PC-9 (cell line): ENCODE data around the gene ZDHHC12. TPM values are rescaled to one million over a fixed set of nuclear protein-coding genes. Genes with fewer than 3 reads are reported as not detected.
"Not testable (repeated sequence)": the region's sequence is repeated elsewhere in the genome, so short reads cannot be mapped to it uniquely, and the experiment has no call there.

Source experiments
- BruUV-seq: library from RNA; stranded (reverse); fragments of 400-500 nt; replicated peaks from 2 replicates; lab custom pipeline; 2021; lab: Mats Ljungman, UMichigan
- CTCF ChIA-PET: fragments of 300-600 bp; sonication (Branson Sonifier 250); formaldehyde crosslinking; loops from one replicate; lab custom pipeline; 2022; ENCODE audit warnings: antibody characterized with exemption; lab: Charles Lee
- POLR2A ChIA-PET: fragments of 300-600 bp; sonication (Branson Sonifier 250); formaldehyde crosslinking; loops from one replicate; lab custom pipeline; 2022; ENCODE audit warnings: antibody characterized with exemption; ENCODE audit not compliant: unreplicated experiment; lab: Charles Lee
- DNase-seq, 2 experiments: peaks; one replicate each; pipeline versions ENCODE4 v3.0.0 to v3.0.0-alpha.2; 2015 to 2022; ENCODE audit warnings: mixed read lengths in 1 of 2
- H2AFZ ChIP-seq: fragments of 200-600 bp; sonication (generic); 2 replicates; pipeline ENCODE4 v1.8.1; 2017; ENCODE audit warnings: antibody characterized with exemption
- H3F3A ChIP-seq: fragments of 200-600 bp; sonication (generic); 2 replicates; pipeline ENCODE4 v1.8.1; 2017; ENCODE audit warnings: antibody characterized with exemption, mild to moderate bottlenecking, low read depth; ENCODE audit not compliant: insufficient read depth
- H3K27ac ChIP-seq: fragments of 200-600 bp; sonication (generic); 2 replicates; pipeline ENCODE4 v1.6.1; 2016; ENCODE audit warnings: mixed run types
- H3K27me3 ChIP-seq: fragments of 200-600 bp; sonication (generic); 2 replicates; pipeline ENCODE4 v1.6.1; 2016; ENCODE audit warnings: low read depth, mixed run types; ENCODE audit not compliant: insufficient read depth
- H3K36me3 ChIP-seq: fragments of 200-600 bp; sonication (generic); 2 replicates; pipeline ENCODE4 v1.6.1; 2016; ENCODE audit warnings: low read depth, mixed run types
- H3K4me1 ChIP-seq: fragments of 200-600 bp; sonication (generic); replicated peaks from 2 replicates; pipeline ENCODE4 v1.6.1; 2016; ENCODE audit warnings: mixed run types; ENCODE audit not compliant: insufficient read depth
- H3K4me2 ChIP-seq: fragments of 200-600 bp; sonication (generic); 2 replicates; pipeline ENCODE4 v1.6.1; 2017; ENCODE audit warnings: mixed run types
- H3K4me3 ChIP-seq: fragments of 200-600 bp; sonication (generic); 2 replicates; pipeline ENCODE4 v1.6.1; 2016; ENCODE audit warnings: mixed run types
- H3K79me2 ChIP-seq: fragments of 200-600 bp; sonication (generic); 2 replicates; pipeline ENCODE4 v1.6.1; 2017; ENCODE audit warnings: low read depth, mixed run types
- H3K9me2 ChIP-seq: fragments of 200-600 bp; sonication (generic); 2 replicates; pipeline ENCODE4 v1.8.1; 2017; ENCODE audit warnings: mild to moderate bottlenecking; ENCODE audit not compliant: insufficient read depth
- H3K9me3 ChIP-seq: fragments of 200-600 bp; sonication (generic); 2 replicates; pipeline ENCODE4 v1.8.1; 2016; ENCODE audit warnings: low read depth; ENCODE audit not compliant: insufficient read depth
- H4K20me1 ChIP-seq: fragments of 200-600 bp; sonication (generic); 2 replicates; pipeline ENCODE4 v1.8.1; 2017; ENCODE audit not compliant: insufficient read depth
- EZH2 ChIP-seq: fragments of 200-600 bp; sonication (generic); IDR thresholded peaks from 2 replicates; pipeline ENCODE4 v1.8.0; 2017; ENCODE audit warnings: antibody characterized with exemption, low read depth
- intact Hi-C: fragments of 100-400 bp; cut with micrococcal nuclease; formaldehyde crosslinking; loops from one replicate; pipeline ENCODE4 v1.10.0; 2022; ENCODE audit not compliant: unreplicated experiment
- total RNA-seq: library from RNA; stranded (reverse); gene quantifications from 2 replicates; pipeline ENCODE4 v1.2.3, GENCODE V29; 2021
- TF ChIP-seq, protein P1 (sequence below): fragments of 200-600 bp; sonication (generic); conservative IDR thresholded peaks from 2 replicates; pipeline ENCODE4 v1.6.1; 2017; ENCODE audit warnings: mixed run types, antibody characterized with exemption, mild to moderate bottlenecking, moderate library complexity

The ZDHHC12 gene
- total RNA-seq, 1 experiment from 2014 or later, result 102 TPM

DNA sequence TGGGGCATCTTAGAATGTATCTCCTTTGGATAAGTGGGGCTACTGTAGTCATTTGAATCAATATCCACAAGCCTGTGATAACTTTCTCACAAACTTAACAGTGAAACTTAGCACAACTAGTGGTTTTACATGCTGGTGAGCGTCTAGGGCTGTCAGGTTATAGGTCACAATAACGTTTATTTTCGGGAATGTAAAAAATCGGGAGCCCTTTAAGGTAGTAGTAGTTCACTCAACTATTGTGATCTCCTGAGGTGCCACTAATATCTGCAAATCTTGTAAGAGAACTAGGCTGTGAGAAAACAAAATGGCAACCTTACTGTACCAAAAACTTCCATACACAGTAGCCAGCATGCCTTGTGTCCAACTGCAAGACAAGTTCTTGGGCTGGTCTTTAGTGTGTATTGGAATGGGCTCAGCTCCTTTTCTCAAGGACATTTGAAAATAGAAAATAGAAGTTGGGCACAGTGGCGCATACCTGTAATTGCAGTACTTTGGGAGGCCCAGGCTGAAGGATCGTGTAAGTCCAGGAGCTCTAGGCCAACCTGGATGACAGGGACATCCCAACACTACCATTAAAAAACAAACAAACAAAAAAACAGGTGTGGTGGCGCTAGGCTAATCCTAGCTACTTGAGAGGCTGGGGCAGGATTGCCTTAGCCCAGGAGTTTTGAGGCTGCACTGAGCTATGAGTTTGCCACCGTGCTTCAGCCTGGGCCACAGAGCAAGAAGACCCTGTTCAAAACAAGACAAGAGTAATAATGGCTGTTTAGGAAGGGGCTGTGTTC, 26.8 kb downstream of the ZDHHC12 start:
- H3K4me2 ChIP-seq, result no peak overlapping the region

DNA sequence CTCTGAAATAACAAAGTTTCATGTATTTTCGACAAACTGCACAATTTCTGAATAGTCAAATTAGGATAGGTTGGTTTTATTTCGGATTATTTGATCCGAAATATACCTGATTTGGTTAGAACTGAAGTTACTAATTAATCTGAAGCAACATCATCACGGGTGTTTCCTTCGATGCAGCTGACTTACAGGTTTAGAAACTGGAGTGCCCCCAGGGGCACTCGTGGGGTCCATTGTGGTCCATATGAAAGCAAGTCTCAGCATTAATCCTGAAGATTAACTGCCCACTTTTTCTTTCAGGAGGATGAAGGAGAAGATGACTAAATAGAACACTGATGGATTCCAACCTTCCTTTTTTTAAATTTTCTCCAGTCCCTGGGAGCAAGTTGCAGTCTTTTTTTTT, 29.6 kb downstream of the ZDHHC12 start:
- no peaks in the 10 kb centered on the region for H3K27me3 ChIP-seq
- H3K36me3 ChIP-seq, result peaks cover 44% of the 10 kb centered on the region
- BruUV-seq, result TSS peak; percentile 11
- H3K9me2 ChIP-seq, result no peaks in the 10 kb centered on the region
- no peak overlapping the region for H3K27ac ChIP-seq
- intact Hi-C loops, result no loop called here
- TF ChIP-seq, protein P1, sequence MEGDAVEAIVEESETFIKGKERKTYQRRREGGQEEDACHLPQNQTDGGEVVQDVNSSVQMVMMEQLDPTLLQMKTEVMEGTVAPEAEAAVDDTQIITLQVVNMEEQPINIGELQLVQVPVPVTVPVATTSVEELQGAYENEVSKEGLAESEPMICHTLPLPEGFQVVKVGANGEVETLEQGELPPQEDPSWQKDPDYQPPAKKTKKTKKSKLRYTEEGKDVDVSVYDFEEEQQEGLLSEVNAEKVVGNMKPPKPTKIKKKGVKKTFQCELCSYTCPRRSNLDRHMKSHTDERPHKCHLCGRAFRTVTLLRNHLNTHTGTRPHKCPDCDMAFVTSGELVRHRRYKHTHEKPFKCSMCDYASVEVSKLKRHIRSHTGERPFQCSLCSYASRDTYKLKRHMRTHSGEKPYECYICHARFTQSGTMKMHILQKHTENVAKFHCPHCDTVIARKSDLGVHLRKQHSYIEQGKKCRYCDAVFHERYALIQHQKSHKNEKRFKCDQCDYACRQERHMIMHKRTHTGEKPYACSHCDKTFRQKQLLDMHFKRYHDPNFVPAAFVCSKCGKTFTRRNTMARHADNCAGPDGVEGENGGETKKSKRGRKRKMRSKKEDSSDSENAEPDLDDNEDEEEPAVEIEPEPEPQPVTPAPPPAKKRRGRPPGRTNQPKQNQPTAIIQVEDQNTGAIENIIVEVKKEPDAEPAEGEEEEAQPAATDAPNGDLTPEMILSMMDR, result no peak
- TF ChIP-seq EZH2, result no peak
- H4K20me1 ChIP-seq, result peaks cover 41% of the 10 kb centered on the region
- ChIA-PET POLR2A (no interaction called here), CTCF (no interaction called here)
- H3K4me1 ChIP-seq, result peaks cover 10% of the 10 kb centered on the region
- no peak overlapping the region for H3K4me3 ChIP-seq
- H3K9me3 ChIP-seq, result no peaks in the 10 kb centered on the region
- H3F3A ChIP-seq, result peaks cover 78% of the 10 kb centered on the region
- H3K4me2 ChIP-seq, result no peak overlapping the region
- no peak overlapping the region for H2AFZ ChIP-seq
- no peak for DNase-seq
- peaks cover 45% of the 10 kb centered on the region for H3K79me2 ChIP-seq

More for the DNA sequence above, 26.8 kb downstream of the ZDHHC12 start:
- Histone ChIP-seq H3K27ac (0 out of 2 replicates have a peak overlapping the region, but pooled peaks have one; percentile 21), H3K36me3 (peaks cover 28% of the 10 kb centered on the region), H3F3A (peaks cover 77% of the 10 kb centered on the region), H3K9me2 (no peaks in the 10 kb centered on the region), H3K79me2 (peaks cover 23% of the 10 kb centered on the region), H4K20me1 (peaks cover 22% of the 10 kb centered on the region), H3K27me3 (no peaks in the 10 kb centered on the region), H3K9me3 (no peaks in the 10 kb centered on the region), H3K4me3 (no peak overlapping the region), H2AFZ (no peak overlapping the region), H3K4me1 (no peaks in the 10 kb centered on the region)
- TF ChIP-seq EZH2, result no peak
- TF ChIP-seq, protein P1, result no peak
- DNase-seq, result no peak
- no TSS peak for BruUV-seq
- ChIA-PET POLR2A (interaction anchor here (0.5 to 1.0 kb wide), 4 partner anchors 13 to 61 kb away, joined by 3 to 5 read pairs (median 3); no protein-coding TSS in a partner anchor), CTCF (no interaction called here)
- intact Hi-C loops, result no loop called here

DNA sequence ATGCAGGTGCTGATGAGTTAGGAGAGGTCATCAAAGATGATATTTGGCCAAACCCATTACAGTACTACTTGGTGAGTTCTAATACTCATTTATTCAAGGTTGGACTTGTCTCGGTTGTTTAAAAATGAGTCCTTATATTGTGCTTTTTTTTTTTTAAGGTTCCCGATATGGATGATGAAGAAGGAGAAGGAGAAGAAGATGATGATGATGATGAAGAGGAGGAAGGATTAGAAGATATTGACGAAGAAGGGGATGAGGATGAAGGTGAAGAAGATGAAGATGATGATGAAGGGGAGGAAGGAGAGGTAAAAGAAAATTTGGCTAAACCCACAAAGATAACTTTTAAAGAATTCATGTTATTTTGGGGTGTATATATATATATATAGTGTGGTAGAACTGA, 30.2 kb downstream of the ZDHHC12 start:
- BruUV-seq, CTCF ChIA-PET, H3K4me2 ChIP-seq, H3K27me3 ChIP-seq, H3K4me3 ChIP-seq, H3K9me2 ChIP-seq, H2AFZ ChIP-seq, DNase-seq, POLR2A ChIA-PET, H3K27ac ChIP-seq, H3K9me3 ChIP-seq, intact Hi-C loops: not testable (repeated sequence)
- Histone ChIP-seq H3K79me2 (peaks cover 45% of the 10 kb centered on the region), H4K20me1 (peaks cover 41% of the 10 kb centered on the region), H3K36me3 (peaks cover 44% of the 10 kb centered on the region), H3K4me1 (peaks cover 10% of the 10 kb centered on the region), H3F3A (peaks cover 74% of the 10 kb centered on the region)
